CD1c-positive myeloid dendritic cell (primary cell): Measurements from ENCODE around the gene CHI3L1.

Experiments
- DNase-seq: peaks from one replicate; pipeline ENCODE4 v3.0.0-alpha.2; 2016; ENCODE audit errors: extremely low spot score

CHI3L1 gene

GRCh38 chr1:203181586-203182386, 4.7 kb downstream of the CHI3L1 start:
- DNase-seq, result no peak

- no peak for DNase-seq
Observed at GRCh38 chr1:203180611-203181330, 5.7 kb downstream of the CHI3L1 start.

GRCh38 chr1:203179667-203180005, 6.9 kb downstream of the CHI3L1 start:
- DNase-seq, result no peak

- DNase-seq, result peak; percentile 25
Observed at GRCh38 chr1:203178821-203179666, 7.5 kb downstream of the CHI3L1 start.

- DNase-seq, result no peak
Observed at GRCh38 chr1:203178083-203178482, 8.4 kb downstream of the CHI3L1 start.

GRCh38 chr1:203177470-203178039, 8.9 kb downstream of the CHI3L1 start:
- DNase-seq, result no peak

- DNase-seq, result no peak
Observed at GRCh38 chr1:203177036-203177405, 9.5 kb downstream of the CHI3L1 start.

- no peak for DNase-seq
Observed at GRCh38 chr1:203176273-203177035, 10.1 kb downstream of the CHI3L1 start.

- peak; percentile 66 for DNase-seq
Observed at GRCh38 chr1:203175827-203176241, 10.7 kb downstream of the CHI3L1 start.

GRCh38 chr1:203175237-203175826, 11.2 kb downstream of the CHI3L1 start, which contains the start of gene MYBPH:
MYBPH (minus strand) TSS chr1:203175826; CDS start chr1:203175755, 71 bp downstream.
- no peak for DNase-seq

- DNase-seq, result no peak
Observed at GRCh38 chr1:203174324-203174985, 12.0 kb downstream of the CHI3L1 start.

GRCh38 chr1:203173566-203173965, 12.9 kb downstream of the CHI3L1 start:
- DNase-seq, result no peak

- no peak for DNase-seq
Observed at GRCh38 chr1:203173011-203173555, 13.4 kb downstream of the CHI3L1 start.

GRCh38 chr1:203172184-203173010, 14.1 kb downstream of the CHI3L1 start:
- peak; percentile 71 for DNase-seq

GRCh38 chr1:203171341-203172183, 14.9 kb downstream of the CHI3L1 start:
- DNase-seq, result no peak

GRCh38 chr1:203170625-203171330, 15.7 kb downstream of the CHI3L1 start:
- DNase-seq, result no peak

GRCh38 chr1:203169770-203170520, 16.6 kb downstream of the CHI3L1 start:
- DNase-seq, result no peak
